ENCODE measurements around the gene PTPRN2. TPM values are rescaled to one million over a fixed set of nuclear protein-coding genes. Genes with fewer than 3 reads are reported as not detected.

The PTPRN2 gene
- total and polyA plus RNA-seq, 2 of the 13 experiments (the other 11 are each of a cell fraction or from before 2014, with no cell fraction given): 2.5 to 24.2 TPM

GRCh38 chr7:158475679-158476052 lies 112.0 kb downstream of the PTPRN2 start:
- ChIA-PET CTCF (ENCODE audit: low intra/inter-chr PET ratio, low total read pairs) (no interaction called here), POLR2A (no interaction called here)
- H4K20me1 ChIP-seq (ENCODE audit: insufficient read depth, low read length): peaks cover 40% of the 10 kb centered on the region
- DNase-seq (ENCODE audit: low spot score) (no peak), FAIRE-seq (no peak), ATAC-seq (no peak)
- BruUV-seq (replicated peaks): no TSS peak
- H3K9me3 ChIP-seq (ENCODE audit: low read length): no peaks in the 10 kb centered on the region
- H2AFZ ChIP-seq (ENCODE audit: low read length): no peak overlapping the region
- H3K4me2 ChIP-seq (ENCODE audit: low read depth, low read length): no peak overlapping the region
- in situ Hi-C loops (cut with HindIII; ENCODE audit: extremely low pct_ligation_motif_present, low pct_unique_long_range_greater_than_20kb) (no loop called here), intact Hi-C loops (cut with micrococcal nuclease; ENCODE audit: unreplicated experiment) (no loop called here)
- no peak for TF ChIP-seq RELA (CRISPR knock-in tag; IDR thresholded peaks at IDR 0.05)
- TF ChIP-seq, protein P1, sequence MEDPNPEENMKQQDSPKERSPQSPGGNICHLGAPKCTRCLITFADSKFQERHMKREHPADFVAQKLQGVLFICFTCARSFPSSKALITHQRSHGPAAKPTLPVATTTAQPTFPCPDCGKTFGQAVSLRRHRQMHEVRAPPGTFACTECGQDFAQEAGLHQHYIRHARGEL (CRISPR knock-in tag; IDR thresholded peaks at IDR 0.05): no peak
- TF ChIP-seq MATR3 (CRISPR knock-in tag; IDR thresholded peaks at IDR 0.05): no peak
- no peak for TF ChIP-seq KMT2B (CRISPR knock-in tag; IDR thresholded peaks at IDR 0.05)
- no peak for TF ChIP-seq ZNF644 (CRISPR knock-in tag; IDR thresholded peaks at IDR 0.05; ENCODE audit: low read depth)
- no peak for TF ChIP-seq ZBTB40 (IDR thresholded peaks at IDR 0.05)
- no peak for TF ChIP-seq ZBTB40 (CRISPR knock-in tag; IDR thresholded peaks at IDR 0.05)
- no peak for TF ChIP-seq HINFP (CRISPR knock-in tag; IDR thresholded peaks at IDR 0.05; ENCODE audit: low read depth)
- no peak for TF ChIP-seq PAWR (CRISPR knock-in tag; IDR thresholded peaks at IDR 0.05; ENCODE audit: borderline replicate concordance)
- TF ChIP-seq MED8 (CRISPR knock-in tag; IDR thresholded peaks at IDR 0.05; ENCODE audit: insufficient replicate concordance): no peak
- TF ChIP-seq MAZ (IDR thresholded peaks at IDR 0.05; ENCODE audit: borderline replicate concordance, low read depth, low read length): no peak
- TF ChIP-seq MAZ (CRISPR knock-in tag; IDR thresholded peaks at IDR 0.05; ENCODE audit: low read depth): no peak
- TF ChIP-seq, protein P2, sequence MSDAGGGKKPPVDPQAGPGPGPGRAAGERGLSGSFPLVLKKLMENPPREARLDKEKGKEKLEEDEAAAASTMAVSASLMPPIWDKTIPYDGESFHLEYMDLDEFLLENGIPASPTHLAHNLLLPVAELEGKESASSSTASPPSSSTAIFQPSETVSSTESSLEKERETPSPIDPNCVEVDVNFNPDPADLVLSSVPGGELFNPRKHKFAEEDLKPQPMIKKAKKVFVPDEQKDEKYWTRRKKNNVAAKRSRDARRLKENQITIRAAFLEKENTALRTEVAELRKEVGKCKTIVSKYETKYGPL (CRISPR knock-in tag; IDR thresholded peaks at IDR 0.05): no peak
- no peaks in the 10 kb centered on the region for H3K4me1 ChIP-seq (ENCODE audit: insufficient read depth, low read length)
- no peaks in the 10 kb centered on the region for H3K27me3 ChIP-seq (ENCODE audit: control insufficient read depth in 1 of 2, insufficient read depth in 2 of 2, low read length in 2 of 2)
- 93% methylated on average over 6 of the region's 6 CpGs for WGBS (ENCODE audit: low lambda C conversion rate)
- no peaks in the 10 kb centered on the region for H3K79me2 ChIP-seq (ENCODE audit: insufficient read depth, low read length)
- H3K27ac ChIP-seq (ENCODE audit: extremely low read length, insufficient read depth, low read length): no peak overlapping the region
- no peak overlapping the region for H3K4me3 ChIP-seq (replicated peaks in 1 of 3; ENCODE audit: insufficient read depth in 1 of 3, low read depth in 2 of 3, low read length in 3 of 3)
- no peak overlapping the region for H3K9ac ChIP-seq (ENCODE audit: insufficient read depth, low read depth, low read length)
- H3K36me3 ChIP-seq (replicated peaks in 1 of 2; ENCODE audit: control insufficient read depth in 1 of 2, insufficient read depth in 2 of 2, low read length in 2 of 2): no peaks in the 10 kb centered on the region; a peak in 1 of 5 replicates
